Naive thymus-derived CD4-positive, alpha-beta T cell (primary cell): ENCODE measurements around the gene IL23R. TPM values are rescaled to one million over a fixed set of nuclear protein-coding genes. Genes with fewer than 3 reads are reported as not detected.

Experiments used
- ATAC-seq: fragments of 150-1000 bp; cut with Tn5 transposase; 2 replicates; pipeline ENCODE4 v1.10.0; 2021; ENCODE audit warnings: mild to moderate bottlenecking, moderate library complexity
- CTCF ChIA-PET: fragments of 350-600 bp; sonication (Branson Sonifier 250); formaldehyde crosslinking; loops from one replicate; lab custom pipeline; 2021; ENCODE audit warnings: antibody characterized with exemption; lab: Charles Lee
- POLR2A ChIA-PET: fragments of 350-600 bp; sonication (Branson Sonifier 250); formaldehyde crosslinking; loops from one replicate; lab custom pipeline; 2021; ENCODE audit warnings: antibody characterized with exemption, inconsistent platforms; lab: Charles Lee
- DNase-seq, 9 donors: peaks; one replicate each; pipeline versions ENCODE4 v3.0.0 to v3.0.0-alpha.2; 2020 to 2022; ENCODE audit warnings: mixed read lengths in 1 of 9
- H3K27ac ChIP-seq: one replicate; pipeline ENCODE4 v1.7.0; 2013; ENCODE audit warnings: mild to moderate bottlenecking, low read depth, low read length, moderate library complexity
- H3K27me3 ChIP-seq, 2 donors: one replicate each; pipeline ENCODE4 v1.7.0; 2013; ENCODE audit warnings: low read length in 2 of 2, mild to moderate bottlenecking in 2 of 2, moderate library complexity in 2 of 2; ENCODE audit not compliant: control insufficient read depth in 2 of 2, insufficient read depth in 2 of 2
- H3K36me3 ChIP-seq, 3 experiments: 1 replicate in 2 of 3; 2 replicates in 1 of 3; pipeline ENCODE4 v1.7.0; 2013; ENCODE audit warnings: low read length in 3 of 3, mild to moderate bottlenecking in 3 of 3, moderate library complexity in 1 of 3; ENCODE audit not compliant: insufficient read depth in 3 of 3, control insufficient read depth in 2 of 3
- H3K4me1 ChIP-seq, 2 donors: one replicate each; pipeline ENCODE4 v1.7.0; 2013; ENCODE audit warnings: low read length in 2 of 2, mild to moderate bottlenecking in 2 of 2, moderate library complexity in 1 of 2; ENCODE audit not compliant: control insufficient read depth in 2 of 2, insufficient read depth in 2 of 2
- H3K4me3 ChIP-seq: 2 replicates; pipeline ENCODE4 v1.7.0; 2013; ENCODE audit warnings: mild to moderate bottlenecking, low read length
- H3K9me3 ChIP-seq, 3 experiments: 1 replicate in 2 of 3; 2 replicates in 1 of 3; pipeline ENCODE4 v1.7.0; 2013; ENCODE audit warnings: low read length in 3 of 3; ENCODE audit not compliant: control insufficient read depth in 2 of 3
- H3K27ac Mint-ChIP-seq, 9 donors: one replicate each; pipeline ENCODE4 v1.8.0; 2020 to 2022; ENCODE audit warnings: mixed read lengths in 9 of 9, mild to moderate bottlenecking in 8 of 9, moderate library complexity in 5 of 9, inconsistent platforms in 2 of 9
- H3K27me3 Mint-ChIP-seq, 5 donors: one replicate each; pipeline ENCODE4 v1.8.0; 2021 to 2022; ENCODE audit warnings: mixed read lengths in 5 of 5, mild to moderate bottlenecking in 1 of 5
- H3K36me3 Mint-ChIP-seq, 5 donors: one replicate each; pipeline ENCODE4 v1.8.0; 2020 to 2022; ENCODE audit warnings: mixed read lengths in 5 of 5, mild to moderate bottlenecking in 3 of 5, inconsistent platforms in 1 of 5
- H3K4me1 Mint-ChIP-seq, 7 donors: one replicate each; pipeline ENCODE4 v1.8.0; 2020 to 2022; ENCODE audit warnings: mixed read lengths in 7 of 7, mild to moderate bottlenecking in 3 of 7, inconsistent platforms in 1 of 7
- H3K4me3 Mint-ChIP-seq, 10 donors: one replicate each; pipeline ENCODE4 v1.8.0; 2020 to 2022; ENCODE audit warnings: mild to moderate bottlenecking in 10 of 10, mixed read lengths in 10 of 10, moderate library complexity in 6 of 10, inconsistent platforms in 2 of 10
- H3K9me3 Mint-ChIP-seq, 11 donors: one replicate each; pipeline ENCODE4 v1.8.0; 2020 to 2022; ENCODE audit warnings: mixed read lengths in 11 of 11, mild to moderate bottlenecking in 4 of 11, inconsistent platforms in 1 of 11, moderate library complexity in 1 of 11
- intact Hi-C, 2 donors: fragments of 100-400 bp; cut with micrococcal nuclease; formaldehyde crosslinking; loops; one replicate each; pipeline ENCODE4 v1.15.1; 2023
- polyA plus RNA-seq, 2 donors: library from polyadenylated mRNA; unstranded; fragments of 300-500 nt; fragmentation: Illumina TruSeq; gene quantifications; one replicate each; pipeline ENCODE4 v1.2.3, GENCODE V29; 2021
- total RNA-seq, 6 experiments: library from RNA in 5 of 6; stranded (reverse) in 5 of 6; gene quantifications; 1 replicate in 5 of 6; 2 replicates in 1 of 6; pipeline ENCODE4 v1.2.3 and lab custom pipeline; 2021 to 2026

IL23R gene
- total and polyA plus RNA-seq, 7 experiments from 2014 or later: 0.09 to 0.48 (median 0.17) TPM; not detected in 4

DNA sequence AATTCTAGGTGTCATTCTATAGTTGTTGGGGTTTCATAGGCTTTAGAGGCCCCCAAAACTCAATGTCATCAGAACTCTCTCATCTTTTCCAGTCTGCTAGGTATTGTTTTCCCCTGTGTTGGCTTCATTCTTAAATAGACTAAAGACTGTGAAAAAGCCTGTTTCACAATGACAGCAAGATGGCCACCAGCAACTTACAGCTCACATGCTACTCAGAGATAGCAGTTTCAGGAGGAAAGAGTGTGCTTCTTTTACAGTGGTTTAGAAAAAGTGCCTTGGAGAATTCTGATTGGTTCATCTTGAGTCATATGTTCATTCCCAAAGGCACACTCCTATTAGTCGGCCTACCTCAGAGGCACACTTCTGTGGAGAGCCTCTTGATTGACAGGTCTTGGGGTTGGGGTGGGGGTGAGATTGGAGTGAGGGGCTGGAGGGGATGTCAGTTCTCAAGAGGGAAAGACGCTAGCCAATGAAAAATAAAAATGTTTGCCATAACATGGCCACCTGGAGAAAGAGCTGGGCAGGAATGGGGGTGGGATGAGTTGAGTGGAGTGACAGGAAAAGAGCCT, 8.5 kb downstream of the IL23R start:
- H3K4me3 ChIP-seq: no peak overlapping the region
- peaks cover 0 to 13% (median 2%) of the 10 kb centered on the region in 11 donors for H3K9me3 Mint-ChIP-seq
- H3K4me1 Mint-ChIP-seq: peaks cover 43 to 66% (median 53%) of the 10 kb centered on the region in 7 donors
- intact Hi-C loops: loop anchor here (5.0 kb wide), 2 partner anchors 133 to 513 kb away; partner anchors contain the start of genes GADD45A (in 1 of the 2) and IL12RB2 (in 1 of the 2)
- DNase-seq (no peak), ATAC-seq (no peak)
- H3K27ac Mint-ChIP-seq: peak overlapping the region in 1 of 9 donors; percentile 60
- ChIA-PET CTCF (no interaction called here), POLR2A (no interaction called here)
- peak overlapping the region in 1 of 10 donors; percentile 15 for H3K4me3 Mint-ChIP-seq
- no peaks in the 10 kb centered on the region for H3K9me3 ChIP-seq
- no peak overlapping the region for H3K27ac ChIP-seq
- no peaks in the 10 kb centered on the region for H3K36me3 ChIP-seq
- peaks cover 0 to 4% (median 0%) of the 10 kb centered on the region in 5 donors for H3K27me3 Mint-ChIP-seq
- peaks cover 29 to 32% of the 10 kb centered on the region in 2 donors for H3K4me1 ChIP-seq
- peaks cover 0 to 38% (median 0%) of the 10 kb centered on the region in 5 donors for H3K36me3 Mint-ChIP-seq
- no peaks in the 10 kb centered on the region for H3K27me3 ChIP-seq

DNA sequence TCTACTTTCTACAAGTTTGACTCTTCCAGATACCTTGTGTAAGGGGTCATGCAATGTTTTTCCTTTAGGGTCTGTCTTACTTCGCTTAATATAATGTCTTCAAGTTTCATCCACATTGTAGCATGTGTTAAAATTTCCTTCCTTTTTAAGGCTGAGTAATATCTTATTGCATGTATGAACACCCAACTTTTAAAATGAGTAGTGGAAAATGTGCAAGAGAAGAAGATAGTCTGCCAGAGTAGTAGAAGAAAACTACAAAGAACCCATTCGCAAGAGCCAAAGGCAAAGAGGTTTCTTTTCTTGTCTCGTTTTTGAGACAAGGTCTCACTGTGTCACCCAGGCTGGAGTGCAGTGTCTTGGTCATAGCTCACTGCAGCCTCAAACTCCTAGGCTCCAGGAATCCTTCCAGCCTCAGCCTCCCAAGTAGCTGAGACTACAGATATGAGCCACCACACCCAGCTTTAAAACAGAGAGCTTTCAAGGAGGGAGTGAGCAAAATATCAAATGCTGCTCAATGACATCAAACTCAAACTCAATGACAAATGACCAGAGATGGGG, 9.4 kb downstream of the IL23R start:
- ATAC-seq (no peak), DNase-seq (no peak)
- Histone ChIP-seq H3K36me3 (no peaks in the 10 kb centered on the region), H3K4me3 (no peak overlapping the region), H3K9me3 (no peaks in the 10 kb centered on the region), H3K27ac (no peak overlapping the region), H3K27me3 (no peaks in the 10 kb centered on the region), H3K4me1 (peaks cover 22 to 24% of the 10 kb centered on the region in 2 donors)
- Mint-ChIP-seq H3K9me3 (peaks cover 0 to 14% (median 2%) of the 10 kb centered on the region in 11 donors), H3K27ac (peak overlapping the region in 1 of 9 donors; percentile 3), H3K4me3 (peak overlapping the region in 1 of 10 donors; percentile 54), H3K4me1 (peaks cover 39 to 62% (median 51%) of the 10 kb centered on the region in 7 donors), H3K27me3 (peaks cover 0 to 6% (median 0%) of the 10 kb centered on the region in 5 donors), H3K36me3 (peaks cover 0 to 40% (median 0%) of the 10 kb centered on the region in 5 donors)
- intact Hi-C loops: no loop called here
- ChIA-PET CTCF (no interaction called here), POLR2A (interaction anchor here (1.3 kb wide), 1 partner anchor 14 kb away, joined by 3 read pairs; no protein-coding TSS in a partner anchor)

- H3K36me3 ChIP-seq: no peaks in the 10 kb centered on the region
- ATAC-seq (no peak), DNase-seq (no peak)
- intact Hi-C loops: no loop called here
- H3K9me3 ChIP-seq: no peaks in the 10 kb centered on the region
- no peaks in the 10 kb centered on the region for H3K27me3 ChIP-seq
- ChIA-PET POLR2A (interaction anchor here (0.6 kb wide), 1 partner anchor 41 kb away, joined by 3 read pairs; no protein-coding TSS in a partner anchor), CTCF (interaction anchor here (0.6 kb wide), 2 partner anchors 149 to 238 kb away, joined by 3 read pairs; no protein-coding TSS in a partner anchor)
- peaks cover 0 to 6% (median 0%) of the 10 kb centered on the region in 11 donors for H3K9me3 Mint-ChIP-seq
- H3K4me1 Mint-ChIP-seq: peaks cover 1 to 7% (median 4%) of the 10 kb centered on the region in 7 donors
- no peak overlapping the region for H3K4me3 ChIP-seq
- H3K4me1 ChIP-seq: no peaks in the 10 kb centered on the region
- H3K27ac ChIP-seq: no peak overlapping the region
- peaks cover 0 to 15% (median 0%) of the 10 kb centered on the region in 5 donors for H3K36me3 Mint-ChIP-seq
- no peak overlapping the region for H3K4me3 Mint-ChIP-seq
- H3K27ac Mint-ChIP-seq: no peak overlapping the region
- peaks cover 0 to 4% (median under 1%) of the 10 kb centered on the region in 5 donors for H3K27me3 Mint-ChIP-seq
Measured at GRCh38 chr1:67184838-67185421, 18.7 kb downstream of the IL23R start.

DNA sequence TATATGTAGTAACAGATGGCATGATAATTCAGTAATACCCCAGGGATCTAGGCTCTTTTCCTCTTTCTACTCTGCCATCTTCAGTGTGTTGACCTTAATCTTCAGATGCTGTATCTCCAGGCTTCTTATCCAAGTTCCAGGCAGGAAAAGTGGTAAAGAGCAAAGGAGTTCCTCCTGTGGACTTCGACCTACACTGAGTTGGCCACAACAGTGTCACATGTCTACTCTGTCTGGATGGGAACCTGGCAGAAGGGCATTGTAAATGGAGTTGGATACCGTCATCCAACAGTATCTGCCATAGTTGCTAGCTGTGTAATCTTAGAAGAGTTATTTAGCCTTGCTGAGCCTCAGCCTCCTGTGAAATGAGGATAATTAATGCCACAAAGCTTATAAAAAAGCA, 21.9 kb downstream of the IL23R start:
- Mint-ChIP-seq H3K4me1 (peaks cover 0 to 13% (median 0%) of the 10 kb centered on the region in 7 donors), H3K9me3 (peaks cover 0 to 3% (median 0%) of the 10 kb centered on the region in 11 donors), H3K27ac (no peak overlapping the region), H3K4me3 (no peak overlapping the region), H3K36me3 (peaks cover 0 to 3% (median 0%) of the 10 kb centered on the region in 5 donors), H3K27me3 (peaks cover 0 to 4% (median 0%) of the 10 kb centered on the region in 5 donors)
- no peaks in the 10 kb centered on the region for H3K36me3 ChIP-seq
- H3K27ac ChIP-seq: no peak overlapping the region
- ATAC-seq (no peak), DNase-seq (no peak)
- H3K4me1 ChIP-seq: no peaks in the 10 kb centered on the region
- H3K4me3 ChIP-seq: no peak overlapping the region
- CTCF ChIA-PET: no interaction called here
- intact Hi-C loops: no loop called here
- H3K9me3 ChIP-seq: no peaks in the 10 kb centered on the region
- POLR2A ChIA-PET: no interaction called here
- H3K27me3 ChIP-seq: no peaks in the 10 kb centered on the region

DNA sequence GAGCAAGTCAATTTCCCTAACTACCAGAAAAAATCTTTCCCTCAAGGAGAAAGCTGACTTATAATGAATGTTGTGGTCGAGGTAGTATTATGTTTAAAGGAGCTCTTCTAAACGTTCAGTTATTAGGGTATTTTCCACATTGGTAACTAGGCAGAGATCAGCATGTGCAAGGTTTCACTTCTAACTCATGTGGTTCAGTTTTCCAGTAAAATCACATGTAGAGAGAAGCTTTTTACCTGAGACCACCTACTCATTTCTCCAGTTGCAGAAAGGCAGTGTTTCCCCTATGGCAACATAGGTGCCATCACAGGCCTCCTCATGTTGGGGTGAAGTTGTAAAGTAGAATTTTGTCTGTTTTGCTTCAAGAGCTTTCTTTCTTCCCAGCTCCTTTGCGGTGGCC, 23.7 kb downstream of the IL23R start:
- ChIA-PET CTCF (no interaction called here), POLR2A (interaction anchor here (0.6 to 0.7 kb wide), 2 partner anchors 14 to 144 kb away, joined by 3 read pairs; no protein-coding TSS in a partner anchor)
- Histone ChIP-seq H3K27me3 (no peaks in the 10 kb centered on the region), H3K27ac (no peak overlapping the region), H3K36me3 (no peaks in the 10 kb centered on the region), H3K9me3 (no peaks in the 10 kb centered on the region), H3K4me3 (no peak overlapping the region), H3K4me1 (peaks cover 4 to 14% of the 10 kb centered on the region in 2 donors)
- DNase-seq: no peak
- intact Hi-C loops: loop anchor here in 1 of 2 donors (1.0 to 10.0 kb wide), 3 partner anchors 18 to 495 kb away; partner anchors contain the start of genes GADD45A and SLC35D1
- Mint-ChIP-seq H3K9me3 (peaks cover 0 to 3% (median 0%) of the 10 kb centered on the region in 11 donors), H3K4me3 (peak overlapping the region in 1 of 10 donors; percentile 31), H3K27me3 (peaks cover 0 to 4% (median 0%) of the 10 kb centered on the region in 5 donors), H3K4me1 (peaks cover 0 to 23% (median 8%) of the 10 kb centered on the region in 7 donors), H3K36me3 (peaks cover 0 to 3% (median 0%) of the 10 kb centered on the region in 5 donors), H3K27ac (peak overlapping the region in 1 of 9 donors; percentile 14)
- ATAC-seq: no peak

GRCh38 chr1:67190410-67190809, 24.2 kb downstream of the IL23R start:
- H3K4me1 Mint-ChIP-seq: peaks cover 0 to 26% (median 11%) of the 10 kb centered on the region in 7 donors
- Histone ChIP-seq H3K36me3 (no peaks in the 10 kb centered on the region), H3K4me1 (peaks cover 4 to 19% of the 10 kb centered on the region in 2 donors), H3K27me3 (no peaks in the 10 kb centered on the region), H3K27ac (no peak overlapping the region), H3K4me3 (no peak overlapping the region), H3K9me3 (no peaks in the 10 kb centered on the region)
- ChIA-PET CTCF (no interaction called here), POLR2A (interaction anchor here (0.6 kb wide), 1 partner anchor 145 kb away, joined by 3 read pairs; no protein-coding TSS in a partner anchor)
- no peak for ATAC-seq
- H3K27me3 Mint-ChIP-seq: peaks cover 0 to 4% (median 0%) of the 10 kb centered on the region in 5 donors
- intact Hi-C loops: loop anchor here in 1 of 2 donors (1.0 to 10.0 kb wide), 3 partner anchors 18 to 494 kb away; partner anchors contain the start of genes GADD45A and SLC35D1
- H3K4me3 Mint-ChIP-seq: no peak overlapping the region
- DNase-seq: no peak
- H3K27ac Mint-ChIP-seq: peak overlapping the region in 1 of 9 donors; percentile 8
- peaks cover 0 to 3% (median 0%) of the 10 kb centered on the region in 5 donors for H3K36me3 Mint-ChIP-seq
- peaks cover 0 to 3% (median 0%) of the 10 kb centered on the region in 11 donors for H3K9me3 Mint-ChIP-seq
